SK-N-MC (cell line): Measurements from ENCODE around the gene GNAI3.

Experiments used
- EZH2 ChIP-seq: fragments of 200-600 bp; sonication (generic); IDR thresholded peaks from one replicate; pipeline ENCODE4 v1.6.1; 2017; ENCODE audit warnings: antibody characterized with exemption
- FOXP2 ChIP-seq: optimal IDR thresholded peaks from 2 replicates; pipeline ENCODE3; 2011; ENCODE audit warnings: mild to moderate bottlenecking, moderate library complexity; ENCODE audit not compliant: insufficient read depth; ENCODE audit errors: extremely low read length, control extremely low read depth
- POLR2AphosphoS5 ChIP-seq: IDR thresholded peaks from 2 replicates; pipeline ENCODE4 v1.6.1; 2012; ENCODE audit warnings: mild to moderate bottlenecking, low read depth, low read length, borderline replicate concordance

GRCh38 chr1:109630898-109631512 lies 82.6 kb downstream of the GNAI3 start:
- TF ChIP-seq POLR2AphosphoS5 (no peak), EZH2 (no peak), FOXP2 (no peak)
